ENCODE data around the gene POLE. TPM values are rescaled to one million over a fixed set of nuclear protein-coding genes. Genes with fewer than 3 reads are reported as not detected.
"Not testable (repeated sequence)": the region's sequence is repeated elsewhere in the genome, so short reads cannot be mapped to it uniquely, and the experiment has no call there.

The POLE gene
- total and polyA plus RNA-seq, 2 of the 4 experiments (the other 2 are of a cell fraction) = 17.2 to 20.7 TPM

GRCh38 chr12:132694888-132695287 is 7.7 kb upstream of the POLE start:
- H4K20me1 ChIP-seq (ENCODE audit: insufficient read depth, low read length); H2BK15ac ChIP-seq (ENCODE audit: low read depth, low read length); H3K27ac ChIP-seq (ENCODE audit: insufficient read depth, low read length); H3K4ac ChIP-seq (ENCODE audit: low read depth, low read length); BruUV-seq (replicated peaks); H3K4me1 ChIP-seq (ENCODE audit: control insufficient read depth, insufficient read depth, low read length); H4K8ac ChIP-seq (ENCODE audit: low read depth in 2 of 2, low read length in 2 of 2); H2AK9ac ChIP-seq (replicated peaks; ENCODE audit: low read depth, low read length, poor library complexity); CTCF ChIA-PET; POLR2A ChIA-PET (ENCODE audit: unreplicated experiment); ATAC-seq (ENCODE audit: low read depth); H3K9me1 ChIP-seq (ENCODE audit: insufficient read depth, low read length); intact Hi-C loops (cut with micrococcal nuclease); H3K9ac ChIP-seq (ENCODE audit: low read depth, low read length); H2BK120ac ChIP-seq (ENCODE audit: low read depth, low read length); in situ Hi-C loops (cut with MboI; ENCODE audit: low sequenced_read_pairs); H3K18ac ChIP-seq (ENCODE audit: low read depth, low read length); H3K23ac ChIP-seq (ENCODE audit: low read depth, low read length); H3K56ac ChIP-seq (ENCODE audit: extremely low read depth, insufficient read depth, low read length); H3K79me1 ChIP-seq (ENCODE audit: low read depth in 1 of 2, low read length in 2 of 2); H2AFZ ChIP-seq (replicated peaks; ENCODE audit: low read length, poor library complexity); H4K91ac ChIP-seq (ENCODE audit: insufficient read depth, low read depth, low read length); H2BK20ac ChIP-seq (ENCODE audit: low read depth, low read length); H3K27me3 ChIP-seq (ENCODE audit: control insufficient read depth, insufficient read depth, low read length); H3K14ac ChIP-seq (replicated peaks; ENCODE audit: low read depth, low read length); H3K4me3 ChIP-seq (ENCODE audit: insufficient read depth, low read depth, low read length); H2BK5ac ChIP-seq (ENCODE audit: low read depth, low read length, poor library complexity, severe bottlenecking); H3K9me3 ChIP-seq (ENCODE audit: control insufficient read depth, insufficient read depth, low read length); H3K4me2 ChIP-seq (ENCODE audit: low read depth, low read length); DNase-seq; dilution Hi-C loops (cut with HindIII; ENCODE audit: low sequenced_read_pairs, unreplicated experiment); H2AK5ac ChIP-seq (ENCODE audit: low read depth, low read length); H4K5ac ChIP-seq (ENCODE audit: low read depth, low read length): not testable (repeated sequence)
- WGBS, 2 experiments (ENCODE audit: extremely low coverage in 2 of 2, insufficient read length in 1 of 2) = 100% methylated on average over 2 of the region's 3 CpGs; no CpG with 5 or more reads in 1 of the 2 experiments
- peaks cover 24% of the 10 kb centered on the region for H3K36me3 ChIP-seq (ENCODE audit: control insufficient read depth, insufficient read depth, low read length)

- H3K4me1 ChIP-seq (ENCODE audit: control insufficient read depth, insufficient read depth, low read length); H2BK5ac ChIP-seq (ENCODE audit: low read depth, low read length, poor library complexity, severe bottlenecking); ATAC-seq (ENCODE audit: low read depth); H3K27me3 ChIP-seq (ENCODE audit: control insufficient read depth, insufficient read depth, low read length); H4K20me1 ChIP-seq (ENCODE audit: insufficient read depth, low read length); H3K23ac ChIP-seq (ENCODE audit: low read depth, low read length); DNase-seq; BruUV-seq (replicated peaks); H3K9me1 ChIP-seq (ENCODE audit: insufficient read depth, low read length); H2BK15ac ChIP-seq (ENCODE audit: low read depth, low read length); CTCF ChIA-PET; H3K4me2 ChIP-seq (ENCODE audit: low read depth, low read length); H2AK5ac ChIP-seq (ENCODE audit: low read depth, low read length); H3K4ac ChIP-seq (ENCODE audit: low read depth, low read length); H2AFZ ChIP-seq (replicated peaks; ENCODE audit: low read length, poor library complexity); dilution Hi-C loops (cut with HindIII; ENCODE audit: low sequenced_read_pairs, unreplicated experiment); POLR2A ChIA-PET (ENCODE audit: unreplicated experiment); H3K9ac ChIP-seq (ENCODE audit: low read depth, low read length); H3K18ac ChIP-seq (ENCODE audit: low read depth, low read length); H2BK120ac ChIP-seq (ENCODE audit: low read depth, low read length); H4K5ac ChIP-seq (ENCODE audit: low read depth, low read length); H3K79me1 ChIP-seq (ENCODE audit: low read depth in 1 of 2, low read length in 2 of 2); H3K56ac ChIP-seq (ENCODE audit: extremely low read depth, insufficient read depth, low read length); intact Hi-C loops (cut with micrococcal nuclease); H3K27ac ChIP-seq (ENCODE audit: insufficient read depth, low read length); H4K91ac ChIP-seq (ENCODE audit: insufficient read depth, low read depth, low read length); H3K9me3 ChIP-seq (ENCODE audit: control insufficient read depth, insufficient read depth, low read length); H2AK9ac ChIP-seq (replicated peaks; ENCODE audit: low read depth, low read length, poor library complexity); H2BK20ac ChIP-seq (ENCODE audit: low read depth, low read length); in situ Hi-C loops (cut with MboI; ENCODE audit: low sequenced_read_pairs); H4K8ac ChIP-seq (ENCODE audit: low read depth in 2 of 2, low read length in 2 of 2); H3K14ac ChIP-seq (replicated peaks; ENCODE audit: low read depth, low read length); H3K4me3 ChIP-seq (ENCODE audit: insufficient read depth, low read depth, low read length): not testable (repeated sequence)
- H3K36me3 ChIP-seq (ENCODE audit: control insufficient read depth, insufficient read depth, low read length) = peaks cover 15% of the 10 kb centered on the region
- no CpG with 5 or more reads among the region's 3 CpGs for WGBS, 2 experiments (ENCODE audit: extremely low coverage in 2 of 2, insufficient read length in 1 of 2)
Observed at GRCh38 chr12:132692030-132692429, 4.9 kb upstream of the POLE start.

Measured in IMR-90 (cell line).